Muscle layer of duodenum (tissue), 2 donors: Measurements from ENCODE around the gene MRPL12.

ENCODE experiments used
- H3K27ac ChIP-seq: one replicate; pipeline ENCODE4 v1.7.0; 2013; ENCODE audit warnings: mild to moderate bottlenecking, low read length
- H3K27me3 ChIP-seq: one replicate; pipeline ENCODE4 v1.7.0; 2013; ENCODE audit warnings: low read depth, mild to moderate bottlenecking, control low read depth, low read length
- H3K36me3 ChIP-seq, 2 donors: one replicate each; pipeline ENCODE4 v1.7.0; 2013; ENCODE audit warnings: low read length in 2 of 2, control low read depth in 1 of 2, mild to moderate bottlenecking in 1 of 2; ENCODE audit not compliant: insufficient read depth in 2 of 2, control insufficient read depth in 1 of 2
- H3K4me1 ChIP-seq, 2 donors: one replicate each; pipeline ENCODE4 v1.7.0; 2013; ENCODE audit warnings: low read length in 2 of 2, mild to moderate bottlenecking in 2 of 2, control low read depth in 1 of 2, moderate library complexity in 1 of 2; ENCODE audit not compliant: insufficient read depth in 2 of 2, control insufficient read depth in 1 of 2
- H3K4me3 ChIP-seq, 2 donors: one replicate each; pipeline ENCODE4 v1.7.0; 2013; ENCODE audit warnings: low read length in 2 of 2, low read depth in 1 of 2, mild to moderate bottlenecking in 1 of 2
- H3K9me3 ChIP-seq, 2 donors: one replicate each; pipeline ENCODE4 v1.7.0; 2013; ENCODE audit warnings: low read length in 2 of 2, control low read depth in 1 of 2, mild to moderate bottlenecking in 1 of 2; ENCODE audit not compliant: control insufficient read depth in 1 of 2
- donor health status: healthy.

Gene MRPL12

DNA sequence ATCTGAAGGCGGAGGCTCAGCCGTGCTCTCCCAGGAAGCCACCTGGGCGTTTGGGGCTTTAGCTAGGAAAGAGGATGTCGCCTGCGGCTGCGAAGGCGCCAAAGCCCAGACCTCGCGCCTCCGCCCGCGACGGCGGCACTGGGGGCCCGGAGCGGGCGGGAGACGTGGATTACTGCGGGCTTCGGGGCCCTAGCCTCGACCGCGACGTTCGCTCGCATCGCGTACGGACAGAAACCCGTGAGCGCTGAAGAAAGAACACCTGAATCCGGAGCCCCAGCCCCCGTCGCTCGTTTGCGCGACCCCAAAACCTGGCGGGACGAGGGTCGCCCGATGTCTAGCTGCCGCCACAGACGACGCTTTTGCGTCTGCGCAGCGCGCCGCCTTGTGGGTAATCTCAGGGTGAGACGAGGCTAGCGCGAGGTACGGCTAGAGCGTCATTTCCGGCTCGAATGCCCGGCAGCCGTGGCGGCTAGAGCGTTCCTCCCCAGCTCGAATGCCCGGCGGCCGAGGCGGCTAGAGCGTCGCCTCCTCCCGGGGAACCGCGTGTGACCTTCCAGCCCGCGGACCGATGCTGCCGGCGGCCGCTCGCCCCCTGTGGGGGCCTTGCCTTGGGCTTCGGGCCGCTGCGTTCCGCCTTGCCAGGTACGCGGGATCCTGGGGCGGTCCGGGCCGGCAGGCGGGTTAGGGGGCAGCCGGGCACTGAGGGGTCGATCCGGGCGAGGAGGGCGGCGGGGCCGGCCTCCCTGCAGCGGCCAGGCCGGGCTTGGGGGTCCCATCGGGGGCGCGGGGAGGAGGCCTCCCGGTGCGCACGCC, at the start of gene MRPL12:
MRPL12 (plus strand) TSS at position 434 of the 813 bp plus-strand sequence; CDS start at position 569, 135 bp downstream.
- peaks cover 15 to 51% of the 10 kb centered on the region in 2 donors for H3K36me3 ChIP-seq
- H3K4me3 ChIP-seq, result peak within 1 kb of the TSS; percentile 81 to 94
- H3K4me1 ChIP-seq, result peaks cover 17 to 32% of the 10 kb centered on the region in 2 donors
- no peaks in the 10 kb centered on the region for H3K27me3 ChIP-seq
- H3K9me3 ChIP-seq, result no peaks in the 10 kb centered on the region
- peak within 1 kb of the TSS; percentile 96 for H3K27ac ChIP-seq

DNA sequence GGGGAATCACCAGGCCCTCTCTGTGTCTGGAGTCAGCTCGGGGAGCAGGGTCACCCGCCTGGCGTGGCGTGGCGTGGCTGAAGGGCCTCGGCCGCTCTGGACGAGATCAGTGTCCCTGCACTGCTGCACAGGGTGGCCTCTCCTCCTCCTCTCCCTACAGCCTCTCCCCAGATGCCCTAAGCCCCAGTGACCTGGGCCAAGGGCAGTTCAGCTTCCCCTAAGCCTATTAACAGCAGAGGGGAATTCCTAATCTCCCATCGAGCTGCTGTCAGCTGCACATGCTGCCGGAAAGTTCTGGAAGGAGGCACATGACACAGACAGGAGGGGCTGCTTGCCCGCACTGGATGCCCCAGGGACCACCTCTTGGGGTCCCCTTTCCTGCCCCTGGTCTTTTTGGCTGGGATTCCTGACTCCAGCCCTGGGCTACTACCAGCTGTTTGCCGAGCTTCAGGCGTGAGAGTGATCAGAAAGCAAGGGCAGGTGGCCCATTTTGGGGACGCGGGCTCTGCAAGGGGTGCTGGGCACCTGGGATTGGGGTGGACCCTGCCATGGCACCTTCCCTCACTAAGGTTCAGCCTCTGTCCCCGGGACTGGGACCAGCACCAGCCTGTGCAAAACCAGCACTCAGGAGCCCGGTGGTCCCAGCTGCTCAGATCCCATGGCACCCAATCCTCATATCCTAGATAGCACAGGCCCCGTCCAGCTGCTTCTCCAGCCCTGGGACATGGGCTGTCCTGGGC, 47.6 kb upstream of the MRPL12 start:
- H3K27me3 ChIP-seq, result no peaks in the 10 kb centered on the region
- H3K4me1 ChIP-seq, result no peaks in the 10 kb centered on the region
- no peaks in the 10 kb centered on the region for H3K36me3 ChIP-seq
- no peaks in the 10 kb centered on the region for H3K9me3 ChIP-seq
- no peak overlapping the region for H3K4me3 ChIP-seq
- no peak overlapping the region for H3K27ac ChIP-seq

- Histone ChIP-seq H3K9me3 (no peaks in the 10 kb centered on the region), H3K27ac (no peak within 1 kb of the TSS), H3K4me1 (no peaks in the 10 kb centered on the region), H3K36me3 (no peaks in the 10 kb centered on the region), H3K4me3 (no peak within 1 kb of the TSS), H3K27me3 (no peaks in the 10 kb centered on the region)
These were observed 46.9 kb upstream of the MRPL12 start, which contains the start of gene PDE6G for GRCh38 chr17:81656118-81656743. Gene PDE6G, minus strand, starts transcription at chr17:81656542. Its CDS starts 3,237 bp downstream, at chr17:81653305.

GRCh38 chr17:81656835-81657234, 46.3 kb upstream of the MRPL12 start:
- Histone ChIP-seq H3K27ac (no peak overlapping the region), H3K4me1 (no peaks in the 10 kb centered on the region), H3K4me3 (no peak overlapping the region), H3K9me3 (no peaks in the 10 kb centered on the region), H3K36me3 (no peaks in the 10 kb centered on the region), H3K27me3 (no peaks in the 10 kb centered on the region)

GRCh38 chr17:81659038-81659437, 44.1 kb upstream of the MRPL12 start:
- no peaks in the 10 kb centered on the region for H3K9me3 ChIP-seq
- no peaks in the 10 kb centered on the region for H3K36me3 ChIP-seq
- H3K4me1 ChIP-seq, result no peaks in the 10 kb centered on the region
- H3K27ac ChIP-seq, result no peak overlapping the region
- no peaks in the 10 kb centered on the region for H3K27me3 ChIP-seq
- H3K4me3 ChIP-seq, result no peak overlapping the region

GRCh38 chr17:81660441-81660840, 42.7 kb upstream of the MRPL12 start:
- peaks cover 2 to 5% of the 10 kb centered on the region in 2 donors for H3K4me1 ChIP-seq
- H3K27ac ChIP-seq, result no peak overlapping the region
- no peaks in the 10 kb centered on the region for H3K36me3 ChIP-seq
- H3K4me3 ChIP-seq, result no peak overlapping the region
- H3K27me3 ChIP-seq, result no peaks in the 10 kb centered on the region
- H3K9me3 ChIP-seq, result no peaks in the 10 kb centered on the region

GRCh38 chr17:81662002-81662401, 41.2 kb upstream of the MRPL12 start:
- no peak overlapping the region for H3K27ac ChIP-seq
- peaks cover 6 to 13% of the 10 kb centered on the region in 2 donors for H3K4me1 ChIP-seq
- H3K9me3 ChIP-seq, result no peaks in the 10 kb centered on the region
- no peaks in the 10 kb centered on the region for H3K36me3 ChIP-seq
- no peak overlapping the region for H3K4me3 ChIP-seq
- no peaks in the 10 kb centered on the region for H3K27me3 ChIP-seq

- H3K4me3 ChIP-seq, result no peak overlapping the region
- H3K27ac ChIP-seq, result no peak overlapping the region
- peaks cover 6 to 20% of the 10 kb centered on the region in 2 donors for H3K4me1 ChIP-seq
- H3K27me3 ChIP-seq, result no peaks in the 10 kb centered on the region
- H3K36me3 ChIP-seq, result no peaks in the 10 kb centered on the region
- no peaks in the 10 kb centered on the region for H3K9me3 ChIP-seq
These were observed 39.1 kb upstream of the MRPL12 start for GRCh38 chr17:81664051-81664470.

DNA sequence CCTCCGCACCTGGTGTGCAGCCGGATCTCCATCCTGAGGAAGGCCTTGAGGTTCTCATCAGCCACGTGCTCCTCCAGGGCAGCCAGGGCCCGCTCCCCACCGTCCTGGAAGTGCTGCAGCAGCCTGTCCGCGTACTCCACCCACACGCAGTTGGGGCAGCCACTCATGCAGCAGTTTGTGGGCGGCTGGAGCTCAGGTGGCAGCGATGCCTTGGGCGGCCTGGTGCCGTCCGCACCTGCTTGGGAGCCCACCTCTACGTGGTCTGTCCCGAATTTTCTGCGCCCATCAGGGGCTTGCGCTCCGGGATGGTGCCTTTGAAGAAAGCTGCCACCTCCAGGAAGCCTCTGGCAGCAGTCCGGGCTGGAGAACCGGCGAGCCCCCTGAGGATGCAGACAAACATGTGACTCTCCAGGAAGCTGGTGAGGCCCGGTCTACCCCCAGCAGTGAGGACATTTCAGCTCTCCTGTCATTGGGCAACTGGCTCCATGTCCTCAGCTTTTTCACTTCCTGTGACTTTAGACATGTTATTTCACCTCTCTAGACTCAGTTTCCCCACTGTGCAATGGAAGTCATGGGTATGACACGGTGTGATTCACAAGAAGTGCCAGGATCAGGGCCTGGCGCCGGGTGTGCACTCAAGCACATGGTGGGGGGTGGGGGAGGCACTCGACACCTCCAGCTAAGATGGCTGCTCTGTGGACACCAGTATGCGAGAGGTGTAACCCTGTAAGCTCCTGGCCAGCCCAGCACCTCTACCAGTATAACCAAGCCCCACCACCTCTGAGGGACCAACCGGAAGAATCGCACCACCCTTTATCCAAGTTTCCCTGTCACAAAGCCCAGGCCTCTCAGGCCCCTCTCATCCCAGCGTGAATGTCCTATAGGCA, 37.7 kb upstream of the MRPL12 start:
- Histone ChIP-seq H3K27me3 (no peaks in the 10 kb centered on the region), H3K4me1 (peaks cover 6 to 20% of the 10 kb centered on the region in 2 donors), H3K9me3 (no peaks in the 10 kb centered on the region), H3K27ac (peak overlapping the region; percentile 87), H3K4me3 (peak overlapping the region; percentile 95 to 99), H3K36me3 (peaks cover 4 to 13% of the 10 kb centered on the region in 2 donors)

GRCh38 chr17:81666092-81666341, 37.1 kb upstream of the MRPL12 start:
- Histone ChIP-seq H3K4me3 (peak overlapping the region; percentile 95 to 99), H3K9me3 (no peaks in the 10 kb centered on the region), H3K4me1 (peaks cover 6 to 20% of the 10 kb centered on the region in 2 donors), H3K27me3 (no peaks in the 10 kb centered on the region), H3K36me3 (peaks cover 4 to 16% of the 10 kb centered on the region in 2 donors), H3K27ac (peak overlapping the region; percentile 87)
